ENCODE results near the gene RAB17.

Gene RAB17

GRCh38 chr2:237538901-237539300 lies 51.6 kb downstream of the RAB17 start:
- DNase-seq (ENCODE audit: low read depth in 2 of 2), result no peak

- DNase-seq (ENCODE audit: low read depth in 2 of 2), result no peak
These were observed 52.4 kb downstream of the RAB17 start for GRCh38 chr2:237538001-237538720.

GRCh38 chr2:237536617-237537016 lies 53.9 kb downstream of the RAB17 start:
- no peak for DNase-seq (ENCODE audit: low read depth in 2 of 2)

GRCh38 chr2:237536083-237536415 lies 54.5 kb downstream of the RAB17 start:
- no peak for DNase-seq (ENCODE audit: low read depth in 2 of 2)

GRCh38 chr2:237535385-237536082 lies 55.0 kb downstream of the RAB17 start:
- no peak for DNase-seq (ENCODE audit: low read depth in 2 of 2)

GRCh38 chr2:237534380-237534779 lies 56.2 kb downstream of the RAB17 start:
- no peak for DNase-seq (ENCODE audit: low read depth in 2 of 2)

- no peak for DNase-seq (ENCODE audit: low read depth in 2 of 2)
These were observed 56.8 kb downstream of the RAB17 start for GRCh38 chr2:237533668-237534161.

- DNase-seq (ENCODE audit: low read depth in 2 of 2), result no peak
These were observed 58.4 kb downstream of the RAB17 start for GRCh38 chr2:237532160-237532559.

GRCh38 chr2:237530472-237531433 lies 59.8 kb downstream of the RAB17 start:
- no peak for DNase-seq (ENCODE audit: low read depth in 2 of 2)

- no peak for DNase-seq (ENCODE audit: low read depth in 2 of 2)
These were observed 60.8 kb downstream of the RAB17 start for GRCh38 chr2:237529452-237530402.

GRCh38 chr2:237527766-237528165 lies 62.8 kb downstream of the RAB17 start:
- DNase-seq (ENCODE audit: low read depth in 2 of 2), result no peak

GRCh38 chr2:237527233-237527632 lies 63.3 kb downstream of the RAB17 start:
- DNase-seq (ENCODE audit: low read depth in 2 of 2), result no peak

- DNase-seq (ENCODE audit: low read depth in 2 of 2), result no peak
These were observed 64.9 kb downstream of the RAB17 start for GRCh38 chr2:237525559-237526157.

- DNase-seq (ENCODE audit: low read depth in 2 of 2), result no peak
These were observed 65.9 kb downstream of the RAB17 start for GRCh38 chr2:237524631-237525030.
